GM21723 (cell line): Measurements from ENCODE around the gene COL18A1.

Experiments used
- ATAC-seq: cut with Tn5 transposase; IDR thresholded peaks from one replicate; pipeline ENCODE4 v1.9.1; 2021; ENCODE audit warnings: mild to moderate bottlenecking, moderate library complexity; ENCODE audit not compliant: unreplicated experiment

Gene COL18A1

DNA sequence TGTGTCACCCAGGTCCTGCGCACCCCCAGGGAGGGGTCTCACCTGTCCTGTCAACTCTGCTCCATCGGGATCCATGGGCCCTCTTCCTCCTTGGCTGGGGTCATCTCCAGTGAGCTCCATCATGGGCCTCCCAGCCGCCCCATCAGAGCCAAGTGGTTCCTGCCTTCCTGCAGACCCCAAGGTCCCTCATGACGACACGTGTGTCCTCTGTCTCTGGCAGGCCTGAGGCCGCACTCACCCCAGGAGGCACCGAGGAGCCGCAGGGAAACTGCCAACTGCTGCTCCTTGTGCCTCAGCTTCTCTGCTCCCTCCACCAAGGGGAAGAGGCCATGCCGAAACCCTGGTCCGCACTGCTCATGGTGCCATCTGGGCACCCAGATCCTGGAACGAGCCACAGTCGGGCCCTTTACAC, 46.8 kb downstream of the COL18A1 start:
- ATAC-seq: no peak

DNA sequence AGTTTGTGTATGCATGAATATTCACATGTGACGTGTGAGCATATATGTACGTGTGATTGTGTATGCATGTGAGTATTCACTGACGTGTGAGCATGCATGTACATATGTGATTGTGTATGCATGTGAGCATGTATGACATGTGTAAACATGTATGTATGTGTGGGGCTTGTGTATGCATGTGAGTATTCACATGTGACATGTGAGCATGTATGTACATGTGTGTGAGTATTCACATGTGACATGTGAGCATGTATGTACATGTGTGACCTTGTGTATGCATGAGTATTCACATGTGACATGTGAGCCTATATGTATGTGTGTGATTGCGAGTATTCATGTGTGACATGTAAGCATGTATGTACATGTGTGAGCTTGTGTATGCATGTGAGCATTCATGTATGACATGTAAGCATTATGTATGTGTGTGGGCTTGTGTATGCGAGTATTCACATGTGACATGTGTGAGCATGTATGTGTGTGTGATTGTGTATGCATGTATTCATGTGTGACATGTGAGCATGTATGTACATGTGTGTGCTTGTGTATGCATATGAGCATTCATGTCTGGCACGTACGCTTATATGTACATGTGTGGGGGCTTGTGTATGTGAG, 47.8 kb downstream of the COL18A1 start:
- ATAC-seq: no peak

- ATAC-seq: no peak
These were observed 48.5 kb downstream of the COL18A1 start for GRCh38 chr21:45453308-45453950.

- no peak for ATAC-seq
These were observed 49.3 kb downstream of the COL18A1 start for GRCh38 chr21:45454060-45454925.

GRCh38 chr21:45454926-45455673, 50.1 kb downstream of the COL18A1 start:
- ATAC-seq: no peak

GRCh38 chr21:45455674-45456583, 51.0 kb downstream of the COL18A1 start:
- ATAC-seq: no peak

- no peak for ATAC-seq
These were observed 51.7 kb downstream of the COL18A1 start for GRCh38 chr21:45456584-45457160.

DNA sequence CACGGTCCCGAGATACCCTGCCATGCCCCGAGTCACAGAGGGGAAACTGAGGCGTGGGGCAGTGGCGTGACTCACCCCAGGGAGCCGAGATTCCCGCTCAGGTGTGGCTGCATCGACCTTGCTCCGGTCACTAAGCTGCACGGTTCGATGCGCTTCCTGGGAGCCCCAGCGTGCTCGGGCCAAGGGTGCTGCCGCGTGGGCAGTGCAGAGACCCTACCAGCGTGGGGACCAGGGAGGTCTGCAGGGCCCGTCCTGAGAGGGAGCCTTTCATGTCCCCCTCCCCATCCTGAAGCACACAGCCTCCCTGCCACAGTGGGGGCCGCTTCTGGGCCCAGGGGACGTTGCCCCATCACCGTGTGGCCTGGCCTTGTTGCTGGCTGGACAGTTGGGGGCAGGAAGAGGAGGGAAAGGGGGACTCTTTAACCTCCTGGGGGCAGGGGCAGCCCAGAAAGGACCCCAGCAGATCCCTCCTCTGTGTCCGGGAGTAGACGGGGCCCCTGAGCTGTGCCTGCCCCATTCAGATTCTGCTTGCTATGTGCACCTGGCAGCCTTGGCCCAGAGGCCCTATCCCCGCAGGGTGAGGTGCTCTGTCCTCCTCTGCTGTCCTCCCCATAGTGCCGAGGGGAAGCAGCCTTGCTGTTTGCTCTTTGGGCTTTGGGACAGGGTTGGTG, 52.3 kb downstream of the COL18A1 start:
- ATAC-seq: no peak

GRCh38 chr21:45457832-45458172, 52.8 kb downstream of the COL18A1 start:
- ATAC-seq: no peak

- no peak for ATAC-seq
These were observed 53.6 kb downstream of the COL18A1 start for GRCh38 chr21:45458281-45459170.

GRCh38 chr21:45459171-45460010, 54.4 kb downstream of the COL18A1 start:
- ATAC-seq: no peak

DNA sequence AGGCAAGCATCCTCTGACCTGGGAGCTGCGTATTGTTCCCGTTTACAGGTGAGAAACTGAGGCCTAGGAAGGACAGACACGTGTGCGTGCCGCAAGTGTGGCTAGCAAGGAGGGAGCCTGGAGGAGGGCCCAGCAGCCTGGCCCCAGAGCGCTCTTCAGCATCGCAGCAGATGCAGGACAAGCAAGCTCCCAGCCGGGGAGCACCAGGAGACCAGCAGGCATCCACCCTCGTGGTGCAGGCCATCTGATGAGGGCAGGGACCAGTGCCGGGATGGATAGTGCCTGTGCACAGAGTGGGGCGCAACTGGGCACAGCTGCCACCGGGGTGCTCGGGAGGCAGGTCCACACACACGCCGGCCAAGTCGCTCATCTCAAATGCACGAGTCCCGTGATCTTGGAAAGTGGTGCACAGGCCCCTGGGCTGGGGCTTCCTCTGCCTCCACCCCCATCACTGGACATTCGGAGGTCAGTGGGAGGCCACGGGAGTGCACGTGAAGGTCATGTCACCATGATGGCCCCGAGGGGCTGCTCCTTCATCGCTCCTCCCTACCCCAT, 55.1 kb downstream of the COL18A1 start:
- ATAC-seq: no peak

- ATAC-seq: no peak
These were observed 55.8 kb downstream of the COL18A1 start for GRCh38 chr21:45460611-45461368.

- no peak for ATAC-seq
These were observed 56.4 kb downstream of the COL18A1 start for GRCh38 chr21:45461369-45461750.

DNA sequence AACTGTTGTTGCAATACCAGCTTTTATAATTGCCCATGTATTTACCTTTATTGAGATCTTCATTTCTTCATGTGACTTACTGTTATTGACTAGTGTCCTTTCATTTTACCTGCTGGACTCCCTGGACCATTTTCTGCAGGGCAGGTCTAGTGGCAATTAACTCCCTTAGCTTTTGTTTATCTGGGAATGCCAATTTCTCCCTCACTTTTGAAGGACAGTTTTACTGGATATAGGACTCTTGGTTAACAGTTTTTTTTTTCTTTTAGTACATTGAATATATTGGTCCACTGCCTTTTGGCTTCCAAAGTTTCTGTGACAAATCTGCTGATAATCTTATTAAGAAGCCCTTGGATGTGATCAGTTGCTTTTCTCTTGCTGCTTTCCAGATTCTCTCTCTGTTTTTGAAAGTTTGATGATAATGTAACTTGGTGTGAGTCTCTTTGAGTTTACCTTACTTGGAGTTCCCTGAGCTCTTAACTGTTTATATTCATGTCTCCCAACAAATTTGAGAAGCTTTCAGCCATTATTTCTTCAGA, 56.9 kb downstream of the COL18A1 start:
- no peak for ATAC-seq

- ATAC-seq: no peak
These were observed 58.9 kb downstream of the COL18A1 start for GRCh38 chr21:45463871-45464270.
